ENCODE measurements around the gene MAML1.

MAML1 gene

DNA sequence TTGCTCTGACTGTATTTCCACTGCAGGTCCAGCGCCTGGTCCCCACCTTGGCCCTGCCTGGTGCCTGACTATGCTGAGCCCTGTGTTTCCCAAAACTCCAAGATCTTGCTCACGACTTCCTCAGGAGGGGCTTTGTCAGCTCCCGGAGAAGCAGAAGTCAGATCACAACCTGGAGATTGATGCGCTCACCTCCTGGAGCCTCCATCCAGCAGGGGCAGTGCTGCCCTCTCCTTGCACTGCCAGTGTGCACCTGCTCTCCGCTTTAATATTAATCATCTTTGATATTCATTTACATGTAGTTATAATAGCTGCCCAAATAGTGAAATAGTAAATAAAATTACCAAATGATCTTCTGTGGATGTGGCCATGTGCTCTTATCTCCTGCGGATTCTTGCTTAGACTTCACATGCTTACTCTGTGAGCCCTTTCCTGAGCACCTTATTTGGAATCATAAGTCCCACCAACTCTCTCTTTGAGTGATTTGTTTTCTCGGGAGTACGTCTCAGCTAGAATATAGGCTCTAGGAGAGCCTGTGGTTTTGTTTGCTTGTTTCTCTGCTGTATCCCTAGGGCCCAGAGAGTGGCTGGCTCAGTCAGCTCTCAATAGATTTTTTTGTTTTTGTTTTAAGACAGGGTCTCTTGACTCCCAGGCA, 17.4 kb downstream of the MAML1 start:
- DNase-seq (ENCODE audit: low read depth) = no peak
- TF ChIP-seq, protein P1, sequence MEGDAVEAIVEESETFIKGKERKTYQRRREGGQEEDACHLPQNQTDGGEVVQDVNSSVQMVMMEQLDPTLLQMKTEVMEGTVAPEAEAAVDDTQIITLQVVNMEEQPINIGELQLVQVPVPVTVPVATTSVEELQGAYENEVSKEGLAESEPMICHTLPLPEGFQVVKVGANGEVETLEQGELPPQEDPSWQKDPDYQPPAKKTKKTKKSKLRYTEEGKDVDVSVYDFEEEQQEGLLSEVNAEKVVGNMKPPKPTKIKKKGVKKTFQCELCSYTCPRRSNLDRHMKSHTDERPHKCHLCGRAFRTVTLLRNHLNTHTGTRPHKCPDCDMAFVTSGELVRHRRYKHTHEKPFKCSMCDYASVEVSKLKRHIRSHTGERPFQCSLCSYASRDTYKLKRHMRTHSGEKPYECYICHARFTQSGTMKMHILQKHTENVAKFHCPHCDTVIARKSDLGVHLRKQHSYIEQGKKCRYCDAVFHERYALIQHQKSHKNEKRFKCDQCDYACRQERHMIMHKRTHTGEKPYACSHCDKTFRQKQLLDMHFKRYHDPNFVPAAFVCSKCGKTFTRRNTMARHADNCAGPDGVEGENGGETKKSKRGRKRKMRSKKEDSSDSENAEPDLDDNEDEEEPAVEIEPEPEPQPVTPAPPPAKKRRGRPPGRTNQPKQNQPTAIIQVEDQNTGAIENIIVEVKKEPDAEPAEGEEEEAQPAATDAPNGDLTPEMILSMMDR (IDR thresholded peaks at IDR 0.05; ENCODE audit: insufficient read depth, low read depth, low read length, missing control alignments) = no peak
- no peak overlapping the region for H3K4me3 ChIP-seq (ENCODE audit: low read depth, low read length)

DNA sequence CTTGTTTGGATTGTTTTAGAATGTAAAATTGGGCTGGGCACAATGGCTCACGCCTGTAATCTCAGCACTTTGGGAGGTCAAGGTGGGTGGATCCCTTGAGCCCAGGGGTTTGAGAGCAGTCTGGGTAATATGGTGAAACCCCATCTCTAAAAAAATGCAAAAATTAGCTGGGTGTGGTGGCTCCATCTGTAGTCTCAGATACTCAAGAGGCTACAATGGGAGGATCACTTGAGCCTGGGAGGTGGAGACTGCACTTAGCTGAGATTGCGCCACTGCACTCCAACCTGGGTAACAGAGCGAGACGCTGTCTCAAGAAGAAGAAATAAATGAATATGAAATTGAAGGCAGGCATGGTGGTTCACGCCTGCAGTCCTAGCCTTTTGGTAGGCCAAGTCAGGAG, 21.3 kb downstream of the MAML1 start:
- TF ChIP-seq, protein P1 (IDR thresholded peaks at IDR 0.05; ENCODE audit: insufficient read depth, low read depth, low read length, missing control alignments) = no peak
- H3K4me3 ChIP-seq (ENCODE audit: low read depth, low read length) = no peak overlapping the region
- DNase-seq (ENCODE audit: low read depth) = no peak

DNA sequence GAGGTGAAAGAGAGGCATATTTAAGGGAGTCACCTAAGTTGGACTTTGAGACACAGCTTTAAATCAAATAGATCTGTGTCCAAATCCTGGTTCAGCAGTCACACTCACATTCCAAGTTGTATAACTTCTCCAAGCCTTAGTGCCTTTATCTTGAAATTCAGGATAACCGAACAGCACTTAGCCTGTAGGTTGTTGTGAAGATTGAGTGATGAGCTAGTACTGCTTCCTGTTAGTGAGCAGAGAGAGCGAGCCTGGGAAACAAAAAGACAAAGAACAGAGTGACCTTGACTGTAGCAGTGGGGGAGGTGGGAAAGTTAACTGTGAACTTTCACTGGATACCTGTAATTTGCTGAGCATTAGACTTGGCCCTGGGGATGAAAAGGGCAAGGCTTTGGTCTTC, 22.4 kb downstream of the MAML1 start:
- TF ChIP-seq, protein P1 (IDR thresholded peaks at IDR 0.05; ENCODE audit: insufficient read depth, low read depth, low read length, missing control alignments) = no peak
- H3K4me3 ChIP-seq (ENCODE audit: low read depth, low read length) = no peak overlapping the region
- DNase-seq (ENCODE audit: low read depth) = no peak

DNA sequence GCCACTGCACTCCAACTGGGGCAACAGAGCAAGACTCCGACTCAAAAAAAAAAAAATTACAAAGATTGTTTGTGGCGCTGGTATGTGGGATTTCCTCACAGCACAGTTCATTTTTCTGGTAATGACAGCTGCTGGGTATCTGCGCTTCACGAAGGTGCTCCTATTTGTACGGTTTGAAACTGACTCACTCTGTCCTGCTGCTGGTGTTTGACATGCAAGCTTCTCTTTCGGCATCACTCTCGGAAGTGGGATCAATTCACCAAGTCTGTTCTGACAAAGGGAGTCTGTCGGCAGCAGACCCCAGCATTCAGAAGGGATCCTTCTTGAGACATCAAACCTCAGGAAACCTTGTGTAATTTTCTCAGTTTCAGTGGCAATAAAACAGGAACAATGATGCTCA, 26.3 kb downstream of the MAML1 start:
- DNase-seq (ENCODE audit: low read depth) = no peak
- TF ChIP-seq, protein P1 (IDR thresholded peaks at IDR 0.05; ENCODE audit: insufficient read depth, low read depth, low read length, missing control alignments) = no peak
- no peak overlapping the region for H3K4me3 ChIP-seq (ENCODE audit: low read depth, low read length)

DNA sequence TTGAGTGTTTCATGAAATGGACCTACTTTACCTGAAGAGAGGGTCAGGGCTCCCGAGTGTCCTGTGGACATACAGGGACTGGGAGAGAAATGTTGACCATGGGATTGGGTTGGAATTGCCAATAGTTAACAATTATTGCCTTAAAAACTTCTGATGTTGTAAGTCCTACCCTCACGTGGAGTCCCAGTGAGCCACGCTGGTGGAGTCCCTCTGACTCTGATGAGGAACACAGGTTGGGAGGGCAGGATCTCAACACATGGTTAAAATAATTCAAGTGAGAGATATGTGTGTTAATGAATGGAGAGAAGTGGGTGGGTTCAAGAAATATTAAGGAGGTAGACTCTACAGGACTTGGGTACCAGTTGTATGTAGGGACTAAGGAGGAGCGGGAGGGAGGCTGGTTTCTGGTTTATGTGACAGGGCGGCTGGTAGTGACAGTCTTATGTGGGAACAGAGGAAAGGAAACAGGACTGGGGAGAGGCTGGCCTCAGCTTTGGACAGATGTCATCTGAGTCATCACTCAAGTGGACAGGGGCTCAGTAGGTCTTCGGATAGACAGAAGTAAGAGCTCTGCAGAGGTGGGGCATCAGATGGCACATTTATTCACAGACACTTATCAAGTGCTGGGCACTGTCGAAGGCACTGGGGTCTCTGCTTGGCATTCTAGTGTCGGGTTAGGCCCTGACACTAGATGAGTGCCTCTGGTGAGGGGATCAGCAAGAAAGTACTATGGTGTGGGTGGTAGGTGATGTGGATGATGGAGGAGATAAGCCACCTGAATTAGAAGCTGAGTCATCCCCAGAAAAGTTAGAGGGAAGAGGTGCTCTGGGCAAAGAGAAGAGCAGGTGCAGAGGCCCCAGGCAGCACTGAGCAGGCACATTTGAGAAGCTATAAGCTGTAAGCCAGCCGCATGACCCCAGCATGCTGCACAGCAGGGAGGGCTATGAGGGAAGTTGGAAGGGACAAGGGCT, 27.2 kb downstream of the MAML1 start:
- TF ChIP-seq, protein P1 (IDR thresholded peaks at IDR 0.05; ENCODE audit: insufficient read depth, low read depth, low read length, missing control alignments) = no peak
- H3K4me3 ChIP-seq (ENCODE audit: low read depth, low read length) = no peak overlapping the region
- DNase-seq (ENCODE audit: low read depth) = peak; percentile 49

DNA sequence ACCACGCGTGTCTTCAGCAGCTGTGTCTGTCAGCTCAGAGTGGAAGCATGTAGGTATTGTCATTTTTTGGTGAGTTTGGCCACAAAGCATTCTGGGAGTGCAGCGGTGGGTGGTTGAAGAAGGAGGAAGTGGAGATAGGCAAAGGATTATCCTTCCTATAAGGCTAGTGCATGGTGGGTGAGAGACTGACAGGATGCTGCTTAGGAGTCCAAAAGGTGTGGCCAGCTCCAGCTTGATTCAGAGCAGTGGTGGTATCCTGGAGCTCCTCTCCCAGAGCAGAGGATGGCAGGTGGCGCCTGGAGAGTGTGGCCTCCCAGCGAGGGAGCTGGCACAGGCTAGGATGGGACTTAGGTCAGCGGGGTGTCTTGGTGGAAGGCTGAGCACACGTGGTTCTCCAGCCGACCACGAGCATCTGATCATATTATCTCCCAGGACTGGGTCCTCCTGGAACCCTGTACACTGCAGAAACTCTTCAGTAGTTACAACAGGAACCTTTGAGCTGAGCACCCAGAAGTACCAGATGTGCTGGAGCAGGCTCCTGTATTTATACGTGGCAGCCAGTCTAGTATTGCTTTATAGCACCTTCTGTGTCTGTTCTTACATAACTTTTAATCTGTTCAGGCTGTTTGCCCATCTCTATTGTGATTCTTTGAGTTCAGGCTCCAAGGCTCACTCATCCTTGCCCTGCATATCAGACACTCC, 29.6 kb downstream of the MAML1 start:
- TF ChIP-seq, protein P1 (IDR thresholded peaks at IDR 0.05; ENCODE audit: insufficient read depth, low read depth, low read length, missing control alignments) = no peak
- DNase-seq (ENCODE audit: low read depth) = peak; percentile 40
- H3K4me3 ChIP-seq (ENCODE audit: low read depth, low read length) = no peak overlapping the region

Data from GM12865 (cell line).